Measurements from ENCODE around the gene EPB41.
"Not testable (repeated sequence)": the region's sequence is repeated elsewhere in the genome, so short reads cannot be mapped to it uniquely, and the experiment has no call there.

EPB41 gene

GRCh38 chr1:29033829-29034466 lies 119.6 kb downstream of the EPB41 start:
- in situ Hi-C loops (cut with MboI; ENCODE audit: low sequenced_read_pairs): loop anchor here (25.0 kb wide), 1 partner anchor 147 kb away; no protein-coding TSS in a partner anchor

DNA sequence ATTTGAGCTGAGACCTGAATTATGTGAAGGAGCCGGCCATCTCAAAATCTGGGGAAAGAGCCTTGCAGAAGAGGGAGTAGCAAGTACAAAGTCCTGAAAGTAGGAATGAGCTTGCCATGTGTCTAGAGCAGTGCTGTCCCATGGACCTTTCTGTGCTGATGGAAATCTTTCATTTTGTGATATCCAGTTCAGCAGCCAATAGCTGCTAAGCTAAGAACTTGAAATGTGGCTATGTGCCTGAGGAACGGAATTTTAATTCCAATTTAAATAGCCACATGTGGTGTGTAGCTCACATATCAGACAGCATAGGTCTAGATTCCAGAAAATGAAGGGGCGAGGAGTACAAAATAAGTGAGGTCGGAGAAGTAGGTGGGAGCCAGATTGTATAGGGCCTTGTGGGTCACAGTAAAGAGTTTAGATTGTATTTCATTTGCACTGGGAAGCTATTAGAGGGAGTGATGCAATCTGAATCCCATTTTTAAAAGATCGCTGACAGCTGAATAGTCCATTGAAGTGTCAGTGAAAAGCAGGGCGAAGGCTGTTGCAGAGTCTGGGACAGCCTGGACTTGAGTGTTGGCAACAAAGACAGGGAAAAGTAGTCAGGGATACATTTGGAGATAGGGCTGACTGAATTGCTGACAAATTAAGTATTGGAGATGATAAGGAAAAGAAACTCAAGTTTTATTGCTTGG lies 129.1 kb downstream of the EPB41 start:
- in situ Hi-C loops (cut with MboI; ENCODE audit: low sequenced_read_pairs): loop anchor here (25.0 kb wide), 1 partner anchor 156 kb away; no protein-coding TSS in a partner anchor

DNA sequence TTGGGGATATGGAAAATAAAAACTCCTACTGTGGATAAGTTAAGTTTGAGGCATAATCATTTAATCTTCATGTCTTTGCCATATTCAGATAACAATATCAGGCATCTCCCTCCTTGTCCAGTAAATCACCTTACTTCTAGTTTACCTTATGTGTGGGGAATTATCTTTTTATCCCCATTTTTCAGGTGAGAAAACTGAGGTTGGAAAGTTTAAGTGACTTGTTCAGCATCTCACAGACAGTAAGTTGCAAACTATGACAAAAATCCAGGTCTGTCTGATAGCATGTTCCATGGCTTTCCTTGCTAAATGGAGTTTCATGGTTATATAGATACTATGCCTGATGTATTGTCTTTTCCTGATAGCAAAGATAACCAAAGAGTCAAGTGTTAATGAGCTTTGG lies 129.6 kb downstream of the EPB41 start:
- in situ Hi-C loops (cut with MboI; ENCODE audit: low sequenced_read_pairs): loop anchor here (25.0 kb wide), 1 partner anchor 157 kb away; no protein-coding TSS in a partner anchor

- in situ Hi-C loops (cut with MboI; ENCODE audit: low sequenced_read_pairs): loop anchor here (25.0 kb wide), 1 partner anchor 158 kb away; no protein-coding TSS in a partner anchor
Observed at GRCh38 chr1:29045663-29046062, 131.3 kb downstream of the EPB41 start.

- in situ Hi-C loops (cut with MboI; ENCODE audit: low sequenced_read_pairs): loop anchor here (25.0 kb wide), 1 partner anchor 160 kb away; no protein-coding TSS in a partner anchor
Observed at GRCh38 chr1:29047142-29047541, 132.8 kb downstream of the EPB41 start.

DNA sequence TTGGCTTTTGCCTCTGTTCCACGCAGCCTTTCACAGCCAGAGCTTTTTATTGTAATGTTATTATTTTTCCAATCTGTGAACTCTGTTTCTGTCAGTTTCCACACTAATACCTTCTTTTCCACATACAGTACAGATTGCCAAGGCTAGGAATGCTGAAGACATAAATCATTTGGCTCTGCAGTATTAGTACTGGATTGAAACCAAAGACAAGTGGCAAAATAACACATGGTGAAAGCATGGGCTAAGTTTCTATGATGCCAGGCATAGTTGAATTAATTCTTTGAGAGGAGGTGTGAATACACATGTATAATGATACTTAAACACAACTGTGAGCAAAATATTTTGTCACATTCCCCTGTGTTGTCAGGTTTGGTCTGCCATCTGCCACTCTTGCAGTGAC lies 135.8 kb downstream of the EPB41 start:
- in situ Hi-C loops (cut with MboI; ENCODE audit: low sequenced_read_pairs): no loop called here

GRCh38 chr1:29052100-29052499 lies 137.7 kb downstream of the EPB41 start:
- in situ Hi-C loops (cut with MboI; ENCODE audit: low sequenced_read_pairs): no loop called here

DNA sequence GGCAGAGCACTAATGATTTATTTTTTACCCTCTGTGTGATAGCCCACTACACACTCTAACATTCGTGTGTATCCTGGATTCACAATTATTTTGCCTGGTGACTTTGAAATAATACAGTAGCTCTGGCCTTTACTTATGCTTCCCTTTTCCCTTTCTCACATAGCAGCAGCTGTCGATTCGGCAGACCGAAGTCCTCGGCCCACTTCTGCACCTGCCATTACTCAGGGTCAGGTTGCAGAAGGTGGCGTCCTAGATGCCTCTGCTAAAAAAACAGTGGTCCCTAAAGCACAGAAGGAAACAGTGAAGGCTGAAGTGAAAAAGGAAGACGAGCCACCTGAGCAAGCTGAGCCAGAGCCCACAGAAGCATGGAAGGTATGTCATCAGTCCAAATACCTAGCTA lies 138.6 kb downstream of the EPB41 start:
- in situ Hi-C loops (cut with MboI; ENCODE audit: low sequenced_read_pairs): no loop called here

GRCh38 chr1:29055160-29055559 lies 140.8 kb downstream of the EPB41 start:
- in situ Hi-C loops (cut with MboI; ENCODE audit: low sequenced_read_pairs): no loop called here

GRCh38 chr1:29056256-29056655 lies 141.9 kb downstream of the EPB41 start:
- in situ Hi-C loops (cut with MboI; ENCODE audit: low sequenced_read_pairs): no loop called here

- in situ Hi-C loops (cut with MboI; ENCODE audit: low sequenced_read_pairs): no loop called here
Observed at GRCh38 chr1:29057700-29058099, 143.3 kb downstream of the EPB41 start.

DNA sequence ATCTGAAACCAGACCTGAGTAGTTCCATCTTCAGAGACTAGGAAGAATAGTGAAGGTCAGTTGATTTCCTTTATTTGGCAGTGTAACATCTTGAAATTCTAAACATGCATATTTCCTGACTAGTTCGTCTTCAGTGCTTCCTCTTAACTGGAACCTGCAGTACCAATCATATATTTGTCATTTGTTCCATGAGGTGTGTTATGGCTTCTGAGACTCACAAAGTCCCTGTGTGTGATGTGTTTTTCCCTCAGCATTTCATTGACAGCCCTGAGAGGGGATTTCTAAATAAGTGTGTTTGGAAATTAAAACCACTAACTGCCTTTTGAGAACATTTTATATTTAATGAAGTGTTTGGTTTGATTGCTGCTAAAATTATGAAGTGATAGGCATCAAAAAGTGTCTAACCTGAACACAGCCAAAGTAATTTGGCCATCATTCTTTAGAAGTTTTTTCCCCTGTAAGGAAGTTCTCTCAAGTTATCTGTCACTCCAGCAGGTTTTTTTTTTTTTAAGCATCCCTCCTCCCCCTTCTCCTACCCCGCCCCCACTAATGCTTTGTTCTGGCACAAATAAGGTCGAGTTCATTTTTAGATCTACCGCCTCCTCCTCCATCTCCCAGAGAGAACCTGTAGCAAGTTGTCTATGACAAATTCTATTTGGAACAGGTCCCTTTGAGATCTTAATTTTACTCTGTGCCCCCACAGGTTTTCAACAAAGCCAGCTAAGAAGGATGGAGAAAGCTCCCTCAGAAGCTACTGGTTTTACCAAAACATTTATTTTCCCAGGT lies 148.0 kb downstream of the EPB41 start:
- in situ Hi-C loops (cut with MboI; ENCODE audit: low sequenced_read_pairs): no loop called here

DNA sequence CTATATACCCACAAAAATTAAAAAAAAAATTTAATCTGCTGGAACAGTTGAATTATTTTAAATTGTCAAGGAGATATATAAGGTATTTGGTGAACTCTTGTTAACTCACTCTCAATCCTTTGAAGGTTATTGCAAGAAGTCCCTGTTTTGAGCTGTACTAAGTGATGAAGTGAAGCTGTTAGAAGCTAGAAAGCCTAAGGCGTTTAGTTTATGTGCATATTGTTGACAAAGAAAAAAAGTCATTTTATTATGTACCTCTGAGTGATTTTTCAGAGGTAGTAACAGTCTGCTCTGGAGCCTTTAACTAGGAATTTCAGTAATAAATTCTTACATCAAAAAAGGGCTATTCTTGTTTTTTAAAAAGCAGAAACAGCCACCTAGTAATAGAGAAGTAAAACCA lies 149.7 kb downstream of the EPB41 start:
- in situ Hi-C loops (cut with MboI; ENCODE audit: low sequenced_read_pairs): no loop called here

- in situ Hi-C loops (cut with MboI; ENCODE audit: low sequenced_read_pairs): no loop called here
Observed at GRCh38 chr1:29077155-29077554, 162.8 kb downstream of the EPB41 start.

DNA sequence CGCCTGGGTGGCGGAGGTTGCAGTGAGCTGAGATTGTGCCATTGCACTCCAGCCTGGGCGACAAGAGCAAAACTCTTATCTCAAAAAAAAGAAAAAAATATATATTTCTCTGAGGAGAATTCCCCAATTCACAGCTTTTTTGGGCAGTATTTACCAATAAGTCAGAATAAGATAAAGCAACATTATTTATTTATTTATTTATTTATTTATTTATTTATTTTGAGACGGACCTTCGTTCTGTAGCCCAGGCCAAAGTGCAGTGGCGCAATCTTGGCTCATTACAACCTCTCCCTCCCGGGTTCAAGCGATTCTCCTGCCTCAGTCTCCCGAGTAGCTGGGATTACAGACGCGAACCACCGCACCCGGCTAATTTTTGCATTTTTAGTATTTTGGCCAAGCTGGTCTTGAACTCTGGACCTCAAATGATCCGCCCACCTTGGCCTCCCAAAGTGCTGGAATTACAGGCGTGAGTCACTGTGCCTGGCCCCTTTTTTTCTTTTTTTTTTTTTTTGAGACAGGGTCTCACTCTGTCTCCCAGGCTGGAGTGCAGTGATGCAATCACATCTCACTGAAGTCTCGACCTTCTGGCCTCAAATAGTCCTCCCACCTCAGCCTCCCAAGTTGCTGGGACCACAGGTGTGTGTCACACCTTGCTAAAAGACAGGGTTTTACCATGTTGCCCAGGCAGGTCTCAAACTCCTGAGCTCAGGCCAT lies 165.7 kb downstream of the EPB41 start:
- in situ Hi-C loops (cut with MboI; ENCODE audit: low sequenced_read_pairs): not testable (repeated sequence)

DNA sequence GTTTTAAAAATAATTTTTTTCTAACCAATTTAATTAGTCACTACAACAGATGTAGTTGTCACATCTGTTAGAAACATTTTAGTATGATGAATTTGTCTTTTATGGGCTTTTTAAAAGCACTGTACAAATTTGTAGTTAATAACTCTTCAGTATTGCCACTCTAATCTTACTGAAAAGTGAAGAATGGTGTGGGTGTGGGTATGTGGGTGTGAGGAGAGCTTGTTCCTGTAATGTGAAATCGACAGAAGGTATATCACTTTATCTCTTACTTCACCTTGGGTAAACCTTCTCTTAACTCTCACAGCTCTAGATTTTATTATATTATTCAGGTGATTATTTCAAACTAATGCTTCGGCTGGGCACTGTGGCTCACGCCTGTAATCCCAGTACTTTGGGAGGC lies 166.8 kb downstream of the EPB41 start:
- in situ Hi-C loops (cut with MboI; ENCODE audit: low sequenced_read_pairs): no loop called here

DNA sequence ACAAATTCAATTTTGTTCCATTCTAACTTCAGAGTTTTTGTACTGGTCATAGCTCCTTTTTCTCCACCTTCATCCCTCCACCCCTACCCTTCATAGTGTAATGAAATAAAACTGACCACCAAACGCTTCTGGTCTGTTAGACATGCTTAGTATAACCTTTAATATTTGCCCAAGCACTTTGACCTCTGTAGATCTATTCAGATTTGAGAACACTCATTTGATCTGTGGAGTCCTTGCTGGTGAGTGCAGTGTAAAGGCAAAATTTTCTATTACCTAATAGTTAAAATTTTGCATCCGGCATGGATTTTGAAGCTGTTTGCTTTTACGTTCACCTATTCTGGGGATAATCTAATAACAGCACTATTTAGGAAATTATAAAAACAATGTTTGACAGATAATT lies 168.2 kb downstream of the EPB41 start:
- in situ Hi-C loops (cut with MboI; ENCODE audit: low sequenced_read_pairs): no loop called here

DNA sequence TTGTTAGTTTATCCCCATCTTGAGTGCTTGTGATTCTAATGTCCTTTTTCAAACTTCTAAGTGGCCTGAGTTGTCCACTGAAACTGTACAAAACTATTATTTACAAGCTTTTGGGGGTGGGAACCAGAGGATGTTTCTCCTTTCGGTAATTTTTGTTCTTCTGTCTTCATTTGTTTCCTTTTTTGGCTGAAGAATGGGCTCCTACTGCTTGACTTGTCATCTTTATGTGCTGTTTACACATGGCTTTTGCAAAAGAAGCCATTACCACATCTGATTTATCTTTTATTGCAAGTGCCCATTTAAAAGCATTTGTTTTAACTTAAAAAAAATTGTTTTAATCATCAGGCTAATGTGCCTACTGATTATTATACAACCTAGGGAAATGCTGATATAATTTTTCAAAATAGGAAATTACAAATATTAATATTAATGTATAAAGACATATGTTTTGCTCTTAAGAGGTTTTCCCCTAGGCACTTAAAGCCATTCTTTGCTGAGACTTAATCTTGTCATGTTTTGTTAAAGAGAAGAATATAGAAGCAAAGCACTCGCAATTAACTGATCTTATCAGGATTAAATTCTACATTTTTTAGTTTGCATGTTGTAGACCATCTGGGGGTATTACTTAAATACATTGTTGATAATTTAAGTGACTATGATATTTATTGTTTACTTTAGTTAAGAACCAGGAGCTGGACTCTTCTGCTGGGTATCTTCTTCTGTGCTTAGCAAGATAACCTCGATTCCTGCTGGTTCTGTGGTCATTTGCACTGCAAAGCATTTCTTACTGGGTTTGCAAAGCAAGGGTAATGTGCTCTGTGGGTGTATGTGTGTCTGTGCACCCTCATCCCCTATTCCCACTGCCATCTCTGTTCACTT lies 169.2 kb downstream of the EPB41 start:
- in situ Hi-C loops (cut with MboI; ENCODE audit: low sequenced_read_pairs): no loop called here

- in situ Hi-C loops (cut with MboI; ENCODE audit: low sequenced_read_pairs): no loop called here
Observed at GRCh38 chr1:29084196-29084521, 169.8 kb downstream of the EPB41 start.

- in situ Hi-C loops (cut with MboI; ENCODE audit: low sequenced_read_pairs): no loop called here
Observed at GRCh38 chr1:29090937-29091618, 176.7 kb downstream of the EPB41 start.
